Sigmoid colon (tissue), 7 donors: ENCODE results near the gene CDH13. TPM values are rescaled to one million over a fixed set of nuclear protein-coding genes. Genes with fewer than 3 reads are reported as not detected.

ENCODE experiments used
- DNase-seq: peaks from one replicate; pipeline ENCODE4 v3.0.0-alpha.2; 2019
- H3K27ac ChIP-seq, 4 donors: fragments of 200-600 bp; sonication (generic); one replicate each; pipeline ENCODE4 v1.5.1; 2016 to 2019; ENCODE audit warnings: mild to moderate bottlenecking in 1 of 4
- H3K27me3 ChIP-seq, 3 donors: fragments of 200-600 bp; sonication (generic); one replicate each; pipeline ENCODE4 v1.5.1; 2019; ENCODE audit warnings: mild to moderate bottlenecking in 1 of 3
- H3K36me3 ChIP-seq, 4 donors: fragments of 200-600 bp; sonication (generic); one replicate each; pipeline ENCODE4 v1.5.1; 2016 to 2019
- H3K4me1 ChIP-seq, 4 donors: fragments of 200-600 bp; sonication (generic); one replicate each; pipeline ENCODE4 v1.5.1; 2017 to 2019
- H3K4me3 ChIP-seq, 4 donors: fragments of 200-600 bp; sonication (generic); one replicate each; pipeline ENCODE4 v1.5.1; 2017 to 2019; ENCODE audit warnings: mild to moderate bottlenecking in 2 of 4, moderate library complexity in 1 of 4
- H3K9me3 ChIP-seq, 4 donors: fragments of 200-600 bp in 3 of 4; sonication (generic) in 3 of 4; one replicate each; pipeline versions ENCODE4 v1.5.1 to v1.6.1; 2013 to 2019
- CTCF ChIP-seq, 4 experiments: fragments of 450-650 bp in 3 of 4; fragments of 200-600 bp in 1 of 4; IDR thresholded peaks; one replicate each; pipeline ENCODE4 v1.5.1; 2016 to 2019; ENCODE audit warnings: antibody characterized with exemption in 4 of 4, mild to moderate bottlenecking in 3 of 4, moderate library complexity in 2 of 4
- EP300 ChIP-seq, 4 donors: sonication (generic); formaldehyde crosslinking; IDR thresholded peaks; one replicate each; pipeline ENCODE4 v1.6.1; 2017; ENCODE audit warnings: antibody characterized with exemption in 4 of 4
- POLR2A ChIP-seq, 2 donors: fragments of 450-650 bp; IDR thresholded peaks; one replicate each; pipeline ENCODE4 v1.6.1; 2016; ENCODE audit warnings: antibody characterized with exemption in 2 of 2, mild to moderate bottlenecking in 2 of 2, moderate library complexity in 2 of 2
- POLR2AphosphoS5 ChIP-seq, 4 donors: sonication (generic); formaldehyde crosslinking; IDR thresholded peaks; one replicate each; pipeline ENCODE4 v1.6.1; 2017; ENCODE audit warnings: antibody characterized with exemption in 4 of 4
- WGBS, 2 donors: extraction: QIAGEN DNeasy Blood & Tissue Kit; methylation state at CpG; one replicate each; pipeline ENCODE4 v1.1.7; 2013; 5-methylcytosine and 5-hydroxymethylcytosine counted together
- intact Hi-C: fragments of 100-400 bp; cut with DNase I; formaldehyde crosslinking; loops from one replicate; pipeline ENCODE4 v1.15.1; 2023
- polyA plus RNA-seq, 3 donors: library from polyadenylated mRNA; stranded (reverse); fragments of 200-250 nt; gene quantifications; one replicate each; pipeline ENCODE4 v1.2.3, GENCODE V29; 2013
- small RNA-seq, 3 donors: library from RNA; depleted of rRNA; stranded (forward); fragments of <200 nt; gene quantifications; one replicate each; pipeline ENCODE3, GENCODE V24; 2016
- total RNA-seq, 4 donors: library from RNA; depleted of rRNA; stranded (reverse); fragments of >200 nt; gene quantifications; one replicate each; pipeline ENCODE4 v1.1.0, GENCODE V29; 2016
- donor health status: healthy with polysubstance abuse.
- donor health status: Bipolar disorder and iron deficiency.
- donor health status: healthy.

Gene CDH13
- total and polyA plus RNA-seq, 7 donors = 0.60 to 17.6 (median 11.8) TPM

GRCh38 chr16:83843657-83844056 is 1216.9 kb downstream of the CDH13 start:
- Histone ChIP-seq H3K4me3 (no peak overlapping the region), H3K9me3 (no peaks in the 10 kb centered on the region), H3K36me3 (no peaks in the 10 kb centered on the region), H3K27ac (no peak overlapping the region), H3K4me1 (no peaks in the 10 kb centered on the region), H3K27me3 (no peaks in the 10 kb centered on the region)
- intact Hi-C loops = no loop called here
- DNase-seq = peak; percentile 54
- 58 to 77% methylated on average over 10 of the region's 10 CpGs for WGBS, 2 donors
- no peak for TF ChIP-seq POLR2A (IDR thresholded peaks at IDR 0.05)
- TF ChIP-seq POLR2AphosphoS5 (IDR thresholded peaks at IDR 0.05) = no peak
- no peak for TF ChIP-seq EP300 (IDR thresholded peaks at IDR 0.05)
- TF ChIP-seq CTCF (IDR thresholded peaks at IDR 0.05) = no peak

DNA sequence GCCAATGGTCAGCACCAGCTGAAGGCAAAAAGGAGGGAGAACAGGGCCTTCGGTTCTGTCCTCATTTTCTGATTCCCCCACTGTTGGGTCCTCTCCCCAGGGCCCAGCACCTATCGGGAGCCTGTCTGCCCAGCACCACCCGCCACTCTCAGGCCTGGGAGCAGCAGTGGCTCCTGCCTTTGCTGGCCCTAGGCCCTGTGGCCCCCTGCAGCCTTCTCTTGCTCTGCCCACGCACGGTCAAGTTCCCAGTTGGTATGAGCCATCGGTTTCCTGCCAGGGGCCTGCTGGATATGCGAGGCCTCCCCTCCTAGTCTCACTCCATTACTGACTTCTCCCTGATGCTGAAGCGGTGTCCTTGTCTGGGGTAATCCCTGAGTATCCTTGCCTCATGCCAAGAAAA is 1218.5 kb downstream of the CDH13 start:
- 96% methylated on average over 8 of the region's 8 CpGs for WGBS, 2 donors

GRCh38 chr16:83847371-83848225 is 1220.8 kb downstream of the CDH13 start:
- no peak for DNase-seq
- H3K4me1 ChIP-seq = no peaks in the 10 kb centered on the region
- intact Hi-C loops = no loop called here
- no peaks in the 10 kb centered on the region for H3K9me3 ChIP-seq
- TF ChIP-seq EP300 (IDR thresholded peaks at IDR 0.05) (no peak), POLR2AphosphoS5 (IDR thresholded peaks at IDR 0.05) (no peak), POLR2A (IDR thresholded peaks at IDR 0.05) (no peak), CTCF (IDR thresholded peaks at IDR 0.05) (no peak)
- no peak overlapping the region for H3K4me3 ChIP-seq
- H3K27me3 ChIP-seq = no peaks in the 10 kb centered on the region
- 74 to 86% methylated on average over 14 of the region's 14 CpGs for WGBS, 2 donors
- H3K36me3 ChIP-seq = no peaks in the 10 kb centered on the region
- H3K27ac ChIP-seq = no peak overlapping the region

More for the DNA sequence above, 1218.5 kb downstream of the CDH13 start:
- no peaks in the 10 kb centered on the region for H3K36me3 ChIP-seq
- no peaks in the 10 kb centered on the region for H3K9me3 ChIP-seq
- no peak overlapping the region for H3K27ac ChIP-seq
- H3K27me3 ChIP-seq = no peaks in the 10 kb centered on the region
- DNase-seq = peak; percentile 41
- no peak for TF ChIP-seq EP300 (IDR thresholded peaks at IDR 0.05)
- TF ChIP-seq POLR2A (IDR thresholded peaks at IDR 0.05) = no peak
- no peak for TF ChIP-seq POLR2AphosphoS5 (IDR thresholded peaks at IDR 0.05)
- no peak for TF ChIP-seq CTCF (IDR thresholded peaks at IDR 0.05)
- intact Hi-C loops = no loop called here
- no peak overlapping the region for H3K4me3 ChIP-seq
- no peaks in the 10 kb centered on the region for H3K4me1 ChIP-seq

DNA sequence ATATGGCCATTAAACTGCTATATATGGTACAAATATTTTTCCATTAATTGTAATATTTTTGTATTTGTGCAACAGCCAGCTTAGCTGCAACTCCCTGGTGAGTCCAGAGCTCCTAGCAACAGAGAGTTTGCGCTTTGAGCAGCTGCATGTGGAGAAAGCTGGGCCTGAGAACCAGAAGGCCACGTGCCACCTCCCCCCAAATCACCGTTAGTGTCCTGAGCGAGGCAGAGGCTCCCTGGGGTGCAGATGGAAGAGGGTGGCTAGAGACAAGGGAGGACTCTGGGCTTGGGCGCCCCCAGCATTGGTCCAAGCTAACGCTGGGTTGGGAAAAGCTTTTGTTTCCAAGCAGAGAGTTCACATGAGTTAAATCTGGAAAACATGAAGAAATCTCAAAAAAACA is 1222.7 kb downstream of the CDH13 start:
- no peak for TF ChIP-seq POLR2AphosphoS5 (IDR thresholded peaks at IDR 0.05)
- TF ChIP-seq CTCF (IDR thresholded peaks at IDR 0.05) = no peak
- TF ChIP-seq EP300 (IDR thresholded peaks at IDR 0.05) = no peak
- no peak for TF ChIP-seq POLR2A (IDR thresholded peaks at IDR 0.05)
- no peak overlapping the region for H3K4me3 ChIP-seq
- no peak for DNase-seq
- WGBS, 2 donors = 87 to 90% methylated on average over 6 of the region's 6 CpGs
- no peaks in the 10 kb centered on the region for H3K27me3 ChIP-seq
- intact Hi-C loops = no loop called here
- no peaks in the 10 kb centered on the region for H3K36me3 ChIP-seq
- no peaks in the 10 kb centered on the region for H3K4me1 ChIP-seq
- H3K27ac ChIP-seq = no peak overlapping the region
- H3K9me3 ChIP-seq = no peaks in the 10 kb centered on the region

Small RNA genes lying within 50 kb of the gene (small RNA-seq; reads per million reads assigned to genes)
- gene AC099506.2 (0 reads per million in 3 donors), gene MIR3182 (0 reads per million in 3 donors), gene MIR8058 (0 reads per million in 3 donors)
